Tibial artery (tissue), 4 donors: ENCODE measurements around the gene SEC24A.
"Not testable (repeated sequence)": the region's sequence is repeated elsewhere in the genome, so short reads cannot be mapped to it uniquely, and the experiment has no call there.

Source experiments
- DNase-seq, 2 donors: peaks; one replicate each; pipeline ENCODE4 v3.0.0-alpha.2; 2019
- H3K27ac ChIP-seq, 2 donors: fragments of 200-600 bp; sonication (generic) in 1 of 2; 1 replicate in 1 of 2; 2 replicates in 1 of 2; pipeline ENCODE4 v1.5.1; 2018 to 2019; ENCODE audit warnings: mild to moderate bottlenecking in 1 of 2
- H3K27me3 ChIP-seq, 2 donors: fragments of 200-600 bp; sonication (generic) in 1 of 2; one replicate each; pipeline versions ENCODE4 v1.5.1 to v1.6.0; 2016 to 2019
- H3K36me3 ChIP-seq, 3 donors: fragments of 200-600 bp; sonication (generic) in 2 of 3; one replicate each; pipeline ENCODE4 v1.5.1; 2016 to 2019; ENCODE audit warnings: mild to moderate bottlenecking in 2 of 3
- H3K4me1 ChIP-seq, 4 donors: fragments of 200-600 bp; sonication (generic) in 2 of 4; 1 replicate in 3 of 4; 2 replicates in 1 of 4; pipeline ENCODE4 v1.5.1; 2016 to 2019
- H3K4me3 ChIP-seq, 2 donors: fragments of 200-600 bp; sonication (generic) in 1 of 2; 1 replicate in 1 of 2; 2 replicates in 1 of 2; pipeline ENCODE4 v1.5.1; 2018 to 2019; ENCODE audit warnings: mild to moderate bottlenecking in 2 of 2
- H3K9me3 ChIP-seq, 3 donors: fragments of 200-600 bp; sonication (generic) in 1 of 3; one replicate each; pipeline ENCODE4 v1.5.1; 2016 to 2019
- CTCF ChIP-seq, 2 experiments: fragments of 200-600 bp in 1 of 2; fragments of 450-650 bp in 1 of 2; IDR thresholded peaks; one replicate each; pipeline ENCODE4 v1.5.1; 2017 to 2019; ENCODE audit warnings: antibody characterized with exemption in 2 of 2, mild to moderate bottlenecking in 1 of 2, moderate library complexity in 1 of 2
- intact Hi-C: fragments of 100-400 bp; cut with DNase I; formaldehyde crosslinking; loops from one replicate; pipeline ENCODE4 v1.15.0; 2023; ENCODE audit warnings: low total_unique reads

SEC24A gene

DNA sequence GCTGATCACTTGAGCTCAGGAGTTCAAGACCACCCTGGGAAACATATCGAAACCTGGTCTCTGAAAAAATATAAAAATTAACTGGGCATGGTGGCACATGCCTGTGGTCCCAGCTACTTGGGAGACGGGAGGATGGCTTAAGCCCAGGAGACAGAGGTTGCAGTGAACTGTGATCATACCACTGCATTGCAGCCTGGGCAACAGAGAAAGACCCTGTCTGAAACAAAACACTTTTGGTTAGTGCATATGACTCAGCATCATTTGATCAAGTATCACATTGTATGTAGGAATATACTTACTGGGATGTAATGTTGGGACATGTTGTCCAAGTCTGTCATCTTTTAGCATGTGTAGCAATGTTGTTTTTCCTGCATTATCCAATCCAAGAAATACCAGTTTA lies 28.0 kb upstream of the SEC24A start:
- intact Hi-C loops: no loop called here
- no peaks in the 10 kb centered on the region for H3K27me3 ChIP-seq
- no peak overlapping the region for H3K4me3 ChIP-seq
- H3K9me3 ChIP-seq: no peaks in the 10 kb centered on the region
- no peak overlapping the region for H3K27ac ChIP-seq
- H3K4me1 ChIP-seq: no peaks in the 10 kb centered on the region
- H3K36me3 ChIP-seq: peaks cover 53 to 75% (median 68%) of the 10 kb centered on the region in 3 donors
- no peak for TF ChIP-seq CTCF (IDR thresholded peaks at IDR 0.05)
- DNase-seq: no peak

DNA sequence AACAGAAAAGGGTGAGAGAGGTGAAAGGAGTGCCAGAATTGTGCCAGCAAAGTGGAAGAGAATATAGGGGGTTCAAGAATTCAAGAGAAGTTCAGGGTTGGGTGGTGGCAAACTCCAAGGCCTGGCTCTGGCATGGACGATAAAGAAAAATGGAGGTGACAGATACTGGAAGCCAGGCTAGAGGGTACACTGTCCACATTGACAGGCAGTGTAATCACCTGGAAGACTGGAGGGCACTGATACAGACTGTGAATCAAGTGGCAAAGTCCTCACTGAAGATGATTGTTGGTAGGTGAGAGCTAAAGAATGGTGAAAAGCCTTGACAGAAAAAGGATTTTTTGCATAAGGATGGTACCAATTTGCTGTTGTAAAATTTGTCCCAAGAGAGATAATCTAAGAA lies 23.0 kb upstream of the SEC24A start:
- intact Hi-C loops: no loop called here
- peaks cover 18 to 33% (median 21%) of the 10 kb centered on the region in 3 donors for H3K36me3 ChIP-seq
- no peak overlapping the region for H3K4me3 ChIP-seq
- H3K9me3 ChIP-seq: no peaks in the 10 kb centered on the region
- no peak for DNase-seq
- H3K27ac ChIP-seq: no peak overlapping the region
- TF ChIP-seq CTCF (IDR thresholded peaks at IDR 0.05): no peak
- peaks cover 0 to 11% (median 1%) of the 10 kb centered on the region in 4 donors for H3K4me1 ChIP-seq
- H3K27me3 ChIP-seq: no peaks in the 10 kb centered on the region

GRCh38 chr5:134626369-134627014 lies 22.1 kb upstream of the SEC24A start:
- intact Hi-C loops: no loop called here
- H3K27ac ChIP-seq: no peak overlapping the region
- TF ChIP-seq CTCF (IDR thresholded peaks at IDR 0.05): no peak
- no peaks in the 10 kb centered on the region for H3K27me3 ChIP-seq
- no peaks in the 10 kb centered on the region for H3K9me3 ChIP-seq
- H3K36me3 ChIP-seq: peaks cover 10 to 23% (median 12%) of the 10 kb centered on the region in 3 donors
- H3K4me1 ChIP-seq: peaks cover 0 to 19% (median 6%) of the 10 kb centered on the region in 4 donors
- no peak for DNase-seq
- H3K4me3 ChIP-seq: no peak overlapping the region

- no peaks in the 10 kb centered on the region for H3K9me3 ChIP-seq
- H3K4me3 ChIP-seq: no peak overlapping the region
- DNase-seq: no peak
- H3K27me3 ChIP-seq: no peaks in the 10 kb centered on the region
- TF ChIP-seq CTCF (IDR thresholded peaks at IDR 0.05): no peak
- intact Hi-C loops: no loop called here
- H3K36me3 ChIP-seq: no peaks in the 10 kb centered on the region
- H3K27ac ChIP-seq: no peak overlapping the region
- H3K4me1 ChIP-seq: peaks cover 0 to 26% (median 15%) of the 10 kb centered on the region in 4 donors
These were observed 14.4 kb upstream of the SEC24A start for GRCh38 chr5:134634227-134634626.

- H3K27ac ChIP-seq, H3K27me3 ChIP-seq, H3K9me3 ChIP-seq, H3K4me3 ChIP-seq, intact Hi-C loops, H3K36me3 ChIP-seq, DNase-seq: not testable (repeated sequence)
- peaks cover 0 to 24% (median 15%) of the 10 kb centered on the region in 4 donors for H3K4me1 ChIP-seq
These were observed 13.2 kb upstream of the SEC24A start for GRCh38 chr5:134635366-134635765.

DNA sequence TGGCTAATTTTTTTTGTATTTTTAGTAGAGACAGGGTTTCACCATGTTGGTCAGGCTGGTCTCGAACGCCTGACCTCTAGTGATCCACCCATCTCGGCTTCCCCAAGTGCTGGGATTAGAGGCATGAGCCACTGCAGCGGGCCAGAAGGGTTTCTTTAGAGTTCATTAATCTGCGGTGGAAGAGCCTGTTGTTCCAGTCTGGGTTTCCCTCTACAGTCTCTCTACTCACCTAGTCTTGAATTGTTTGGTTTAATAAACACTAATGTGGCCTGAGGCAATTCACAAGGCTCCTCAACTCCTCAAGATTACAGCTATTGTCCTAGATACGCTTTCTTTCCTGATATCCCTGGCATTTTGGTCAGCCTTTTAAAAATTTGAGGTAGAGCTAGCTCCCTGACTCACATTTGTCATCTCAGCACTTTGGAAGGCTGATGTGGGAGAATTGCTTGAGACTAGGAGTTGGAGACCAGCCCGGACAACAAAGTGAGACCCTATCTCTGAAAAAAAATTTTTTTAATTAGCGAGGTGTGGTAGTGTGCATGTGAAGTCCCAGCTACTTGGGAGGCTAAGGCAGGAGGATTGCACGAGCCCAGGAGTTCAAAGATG lies 11.4 kb upstream of the SEC24A start:
- peaks cover 0 to 7% (median 3%) of the 10 kb centered on the region in 4 donors for H3K4me1 ChIP-seq
- intact Hi-C loops: no loop called here
- H3K27me3 ChIP-seq: no peaks in the 10 kb centered on the region
- H3K27ac ChIP-seq: no peak overlapping the region
- H3K4me3 ChIP-seq: no peak overlapping the region
- no peak for TF ChIP-seq CTCF (IDR thresholded peaks at IDR 0.05)
- no peak for DNase-seq
- no peaks in the 10 kb centered on the region for H3K9me3 ChIP-seq
- no peaks in the 10 kb centered on the region for H3K36me3 ChIP-seq
